ACHN (cell line): Measurements from ENCODE around the gene CAPRIN1.

Experiments used
- DNase-seq: peaks from one replicate; pipeline ENCODE4 v3.0.0-alpha.2; 2015
- in situ Hi-C: cut with HindIII; loops from 2 replicates; pipeline ENCODE4 v1.10.0; 2017; ENCODE audit warnings: low sequenced_read_pairs, low pct_ligation_motif_present, low pct_unique_long_range_greater_than_20kb

Gene CAPRIN1, protein sequence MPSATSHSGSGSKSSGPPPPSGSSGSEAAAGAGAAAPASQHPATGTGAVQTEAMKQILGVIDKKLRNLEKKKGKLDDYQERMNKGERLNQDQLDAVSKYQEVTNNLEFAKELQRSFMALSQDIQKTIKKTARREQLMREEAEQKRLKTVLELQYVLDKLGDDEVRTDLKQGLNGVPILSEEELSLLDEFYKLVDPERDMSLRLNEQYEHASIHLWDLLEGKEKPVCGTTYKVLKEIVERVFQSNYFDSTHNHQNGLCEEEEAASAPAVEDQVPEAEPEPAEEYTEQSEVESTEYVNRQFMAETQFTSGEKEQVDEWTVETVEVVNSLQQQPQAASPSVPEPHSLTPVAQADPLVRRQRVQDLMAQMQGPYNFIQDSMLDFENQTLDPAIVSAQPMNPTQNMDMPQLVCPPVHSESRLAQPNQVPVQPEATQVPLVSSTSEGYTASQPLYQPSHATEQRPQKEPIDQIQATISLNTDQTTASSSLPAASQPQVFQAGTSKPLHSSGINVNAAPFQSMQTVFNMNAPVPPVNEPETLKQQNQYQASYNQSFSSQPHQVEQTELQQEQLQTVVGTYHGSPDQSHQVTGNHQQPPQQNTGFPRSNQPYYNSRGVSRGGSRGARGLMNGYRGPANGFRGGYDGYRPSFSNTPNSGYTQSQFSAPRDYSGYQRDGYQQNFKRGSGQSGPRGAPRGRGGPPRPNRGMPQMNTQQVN

DNA sequence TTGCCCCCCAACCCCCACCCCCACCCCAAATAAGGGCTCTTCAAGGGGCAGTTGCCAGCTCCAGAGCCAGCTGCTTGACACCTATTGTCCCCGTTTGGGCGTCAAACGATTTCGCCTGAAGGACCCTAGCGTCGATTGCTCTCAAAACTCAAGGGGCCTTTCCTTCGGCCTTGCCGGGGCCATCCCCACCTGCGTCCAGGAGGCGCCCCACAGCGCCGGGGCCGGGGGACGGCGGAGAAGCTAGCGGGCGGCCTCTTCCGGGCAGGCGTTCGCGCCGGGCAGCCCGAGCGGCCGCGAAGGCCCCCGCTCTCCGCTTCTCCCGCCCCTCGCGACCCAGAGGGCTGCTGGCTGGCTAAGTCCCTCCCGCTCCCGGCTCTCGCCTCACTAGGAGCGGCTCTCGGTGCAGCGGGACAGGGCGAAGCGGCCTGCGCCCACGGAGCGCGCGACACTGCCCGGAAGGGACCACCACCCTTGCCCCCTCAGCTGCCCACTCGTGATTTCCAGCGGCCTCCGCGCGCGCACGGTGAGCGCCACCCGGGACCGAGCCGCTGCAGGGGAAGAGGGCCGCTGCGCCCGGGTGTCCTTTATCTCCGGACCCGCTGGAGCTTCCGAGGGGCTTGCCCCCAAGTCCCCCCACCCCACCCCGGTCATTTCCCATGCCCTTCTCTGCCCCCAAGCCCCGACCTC, at the start of gene CAPRIN1:
CAPRIN1 (plus strand) TSS at position 383 of the 687 bp plus-strand sequence. CDS start 690 bp downstream, outside the sequence.
- in situ Hi-C loops, result no loop called here

DNA sequence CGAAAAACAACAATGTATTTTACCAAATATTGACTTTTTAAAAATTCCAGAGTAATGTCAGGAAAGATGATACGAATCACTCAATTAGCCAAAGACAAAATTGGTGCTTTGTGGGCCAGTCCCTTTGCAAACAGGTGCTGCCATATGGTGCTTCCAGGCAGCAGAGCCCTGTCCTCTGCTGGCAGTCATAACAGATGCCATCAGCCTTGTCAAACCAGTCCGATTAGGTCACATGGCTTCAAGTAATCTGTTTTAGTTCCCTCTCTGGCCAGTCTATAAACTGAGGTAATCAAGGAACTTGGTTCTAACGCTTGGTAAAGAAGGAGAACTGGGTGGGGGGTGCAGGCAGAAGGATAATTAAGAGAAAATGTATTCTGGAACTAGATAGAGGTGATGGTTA, 49.1 kb upstream of the CAPRIN1 start:
- in situ Hi-C loops, result no loop called here
- DNase-seq, result no peak

More for the DNA sequence above, at the start of gene CAPRIN1:
- peak; percentile 86 for DNase-seq

DNA sequence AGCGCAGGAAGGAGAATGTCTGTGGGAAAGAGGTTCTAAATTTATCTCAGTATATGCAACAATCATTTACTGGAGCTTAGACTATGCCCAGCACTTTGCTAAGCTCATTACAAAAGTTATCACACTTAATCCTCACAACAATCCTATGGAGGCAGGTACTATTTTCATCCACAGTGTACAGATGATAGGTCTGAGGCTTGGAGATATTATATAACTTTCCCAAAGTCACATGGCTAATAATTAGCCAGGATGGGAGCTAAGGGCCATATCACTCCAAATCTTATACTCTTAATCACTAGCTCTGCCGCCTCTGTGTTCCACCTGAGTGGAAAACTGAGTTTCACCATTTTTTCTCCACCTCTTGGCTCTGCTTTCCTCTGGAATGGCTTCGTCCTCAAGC, 47.3 kb upstream of the CAPRIN1 start:
- no peak for DNase-seq
- in situ Hi-C loops, result no loop called here

DNA sequence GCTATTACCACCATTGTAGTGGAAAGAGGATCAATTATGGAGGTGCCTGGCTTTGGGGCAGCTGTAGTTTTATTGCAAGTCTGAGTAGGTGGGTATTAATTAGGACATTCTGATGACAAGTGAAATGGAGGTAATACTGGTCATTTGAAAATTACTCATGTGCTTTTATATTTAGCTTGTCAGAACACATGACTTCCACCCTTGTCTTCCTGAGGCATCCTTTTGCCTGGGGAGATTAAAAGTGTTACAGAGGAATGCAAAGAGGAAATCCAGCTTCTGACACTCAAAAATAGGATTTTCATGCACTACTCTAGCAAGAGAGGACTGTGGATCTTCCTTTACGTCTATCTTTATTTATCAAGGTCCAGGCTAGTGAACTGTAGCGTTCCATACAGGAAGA, 44.7 kb upstream of the CAPRIN1 start:
- no peak for DNase-seq
- in situ Hi-C loops, result no loop called here

DNA sequence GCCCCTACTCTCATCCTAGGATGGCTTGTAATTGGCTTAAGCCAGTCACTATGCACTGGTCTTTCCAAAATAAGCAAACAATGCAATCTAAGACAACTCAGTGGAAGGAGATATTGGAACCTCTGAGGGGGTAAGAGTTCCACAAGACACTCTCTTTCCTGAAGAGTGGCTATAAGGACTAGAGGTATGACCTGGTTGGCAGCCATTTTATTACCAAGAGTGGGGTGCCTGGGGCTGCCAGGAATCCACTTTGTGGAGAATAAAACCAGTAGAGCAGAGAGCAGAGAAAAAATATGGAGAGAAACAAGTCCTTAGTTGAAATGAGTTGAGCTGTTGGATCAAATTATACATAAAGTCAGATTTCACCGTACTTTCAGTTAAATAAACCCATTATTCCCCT, 38.8 kb upstream of the CAPRIN1 start:
- DNase-seq, result no peak
- in situ Hi-C loops, result no loop called here

DNA sequence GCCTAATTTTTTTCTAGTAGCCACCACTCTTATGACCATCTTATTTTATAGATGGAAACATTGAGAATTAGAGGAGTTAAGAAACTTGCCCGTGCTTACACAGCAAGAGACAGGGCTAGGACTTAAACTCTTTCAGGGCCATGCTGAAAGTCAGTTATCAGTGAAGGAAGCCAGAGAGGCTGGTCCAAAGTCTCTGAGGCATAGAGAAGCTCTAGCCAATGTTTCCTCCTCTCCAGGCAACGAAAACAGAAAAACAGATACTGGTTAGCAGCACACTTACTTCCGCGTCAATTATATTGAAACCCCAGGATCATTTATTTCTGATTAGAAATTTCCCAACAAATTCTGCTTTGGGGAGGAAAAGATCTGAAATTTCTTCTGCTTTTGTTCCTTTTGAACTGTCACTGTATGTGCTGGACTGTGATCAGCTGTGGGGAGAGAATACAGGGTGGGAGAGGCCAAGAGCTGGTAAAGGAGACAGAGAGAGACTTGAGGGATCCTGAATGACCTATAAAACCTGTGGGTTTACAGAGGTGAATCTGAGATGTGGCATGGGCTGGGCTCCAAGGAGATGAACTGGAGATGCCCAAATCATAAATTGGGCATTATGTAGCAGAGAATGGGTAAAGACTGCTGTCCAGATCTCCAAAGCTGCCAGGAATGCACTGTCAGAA, 37.5 kb upstream of the CAPRIN1 start:
- in situ Hi-C loops, result no loop called here
- no peak for DNase-seq

DNA sequence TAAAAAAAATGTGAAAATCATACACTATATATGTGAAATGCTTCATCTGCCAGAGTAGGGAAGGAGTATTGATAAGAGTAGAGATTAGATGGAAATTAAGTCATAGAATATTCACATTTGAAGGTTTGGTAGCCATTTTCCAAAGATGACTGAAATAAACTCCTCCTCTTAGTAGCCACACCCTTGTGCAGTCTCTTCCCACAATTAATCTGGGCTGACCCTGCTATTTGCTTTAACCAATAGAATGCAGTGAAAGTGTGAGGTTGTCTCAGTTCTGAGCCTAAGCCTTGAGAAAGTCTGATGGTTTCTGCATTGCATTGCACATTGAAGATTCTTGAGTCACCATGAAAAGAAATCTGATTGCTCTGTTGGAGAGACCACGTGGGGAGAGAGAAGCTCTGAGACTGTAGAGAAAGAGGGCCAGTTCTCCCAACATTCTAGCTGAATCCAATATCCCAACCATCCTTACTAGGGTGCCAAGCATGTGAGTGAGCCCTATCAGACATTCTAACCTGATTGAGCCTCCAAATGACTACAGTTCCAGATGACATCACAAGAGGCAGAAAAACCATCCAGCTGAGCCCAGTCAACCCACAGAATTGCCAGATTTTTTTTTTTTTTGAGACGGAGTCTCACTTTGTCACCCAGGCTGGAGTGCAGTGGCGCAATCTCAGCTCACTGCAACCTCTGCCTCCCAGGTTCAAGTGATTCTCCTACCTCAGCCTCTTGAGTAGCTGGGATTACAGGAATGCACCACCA, 29.4 kb upstream of the CAPRIN1 start:
- DNase-seq, result no peak
- in situ Hi-C loops, result no loop called here

DNA sequence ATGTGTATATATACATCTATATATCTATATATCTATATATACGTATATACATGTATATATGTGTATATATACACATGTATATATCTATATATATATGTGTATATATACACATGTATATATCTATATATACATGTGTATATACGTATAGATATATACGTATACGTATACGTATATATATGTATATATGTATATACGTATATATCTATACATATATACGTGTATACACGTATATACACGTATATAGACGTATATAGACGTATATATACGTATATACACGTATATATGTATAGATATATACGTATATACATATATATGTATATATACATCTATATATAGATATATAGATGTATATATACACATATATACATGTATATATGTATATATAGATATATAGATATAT, 25.1 kb upstream of the CAPRIN1 start:
- no peak for DNase-seq
- in situ Hi-C loops, result no loop called here

DNA sequence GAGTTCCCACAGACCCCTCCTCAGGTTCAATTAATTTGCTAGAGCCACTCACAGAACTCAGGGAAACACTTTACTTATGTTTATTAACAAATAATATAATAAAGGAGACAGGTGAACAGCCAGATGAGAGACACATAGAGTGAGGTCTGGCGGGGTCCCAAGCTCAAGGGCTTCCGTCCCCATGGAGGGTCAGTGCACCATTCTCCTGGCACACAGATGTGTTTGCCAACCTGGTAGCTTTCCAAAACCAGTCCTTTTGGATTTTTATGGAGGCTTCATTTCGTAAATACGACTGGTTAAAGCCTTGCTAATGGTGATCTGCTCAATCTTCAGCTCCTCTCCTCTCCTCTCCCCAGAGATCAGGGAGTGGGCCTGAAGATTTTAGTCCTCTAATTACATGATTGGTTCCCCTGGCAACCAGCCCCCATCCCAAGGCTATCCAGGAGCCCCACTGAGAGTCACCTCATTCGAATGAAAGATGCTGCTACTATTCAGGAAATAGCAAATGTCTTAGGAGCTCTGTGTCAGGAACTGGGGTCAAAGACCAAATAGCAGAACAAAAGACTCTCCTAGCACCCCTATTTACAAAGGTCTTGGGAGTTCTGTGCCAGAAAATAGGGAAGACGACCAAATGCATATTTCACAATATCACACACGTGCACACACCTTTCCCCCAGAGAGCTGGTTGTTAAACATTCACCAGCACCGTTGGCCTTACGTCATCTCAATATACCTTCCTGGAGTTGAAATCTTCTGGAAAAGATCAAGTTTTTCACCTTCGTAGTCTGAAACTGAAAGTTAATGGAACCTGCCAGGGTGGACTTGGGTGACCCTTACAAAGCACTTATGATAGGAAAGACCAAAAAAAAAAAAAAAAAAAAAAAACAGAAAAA, 23.8 kb upstream of the CAPRIN1 start:
- no peak for DNase-seq

DNA sequence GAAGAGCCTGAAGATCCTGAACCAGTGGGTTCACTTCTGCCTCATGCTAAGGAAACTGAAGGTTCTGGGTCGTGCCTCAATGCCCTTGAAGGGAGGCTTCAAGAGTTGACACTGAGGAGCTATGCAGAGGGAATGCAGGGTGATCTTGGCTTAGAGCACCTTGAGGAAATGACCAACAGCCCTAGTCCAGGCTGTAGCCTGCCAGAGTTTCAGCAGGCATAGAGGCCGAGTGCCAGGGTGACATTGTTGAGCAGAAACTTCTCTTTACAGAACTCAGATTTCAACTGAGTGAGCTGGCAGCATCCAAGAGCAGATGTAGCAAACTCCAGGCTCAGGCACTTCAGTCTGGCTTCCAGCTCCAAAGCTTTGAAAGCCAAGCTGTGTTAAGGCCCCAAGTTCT, 23.1 kb upstream of the CAPRIN1 start:
- DNase-seq, result no peak
- in situ Hi-C loops, result no loop called here

More for the DNA sequence above, 23.8 kb upstream of the CAPRIN1 start:
- in situ Hi-C loops, result no loop called here

DNA sequence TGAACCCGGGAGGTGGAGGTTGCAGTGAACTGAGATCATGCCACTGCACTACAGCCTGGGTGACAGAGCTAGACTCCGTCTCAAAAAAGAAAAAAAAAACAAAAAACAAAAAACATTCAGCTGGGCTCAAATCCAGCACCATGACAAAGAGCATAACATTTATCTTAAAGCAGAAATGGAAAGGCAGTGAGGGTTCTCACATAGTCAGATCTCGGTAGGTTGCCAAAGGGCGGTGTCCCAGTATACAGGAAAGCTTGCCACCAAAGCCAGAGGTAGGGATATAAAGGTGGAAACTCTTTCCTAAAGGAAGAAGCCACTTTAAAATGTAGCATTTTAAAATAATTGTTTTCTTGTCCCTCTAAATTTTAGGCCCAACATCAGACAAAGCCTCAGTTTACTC, 22.4 kb upstream of the CAPRIN1 start:
- no peak for DNase-seq
- in situ Hi-C loops, result no loop called here

DNA sequence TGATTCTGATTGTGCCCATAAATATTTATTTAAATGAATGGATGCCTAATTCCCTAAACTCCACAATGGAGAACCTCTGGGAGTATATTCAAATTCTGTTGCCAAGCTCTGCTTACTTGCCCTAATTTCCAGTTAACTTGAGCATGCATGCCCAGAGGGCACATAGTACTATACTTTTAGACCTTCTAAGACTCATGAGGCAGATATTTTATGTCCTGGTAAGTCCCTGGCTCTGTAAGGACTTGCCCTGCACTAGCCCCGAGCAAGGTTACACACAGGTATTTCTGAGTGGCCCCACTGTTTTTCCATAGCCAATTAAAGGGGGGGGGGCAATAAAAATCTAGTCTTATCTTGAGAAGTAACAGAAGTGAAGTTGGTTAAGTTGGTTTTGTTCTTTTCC, 21.1 kb upstream of the CAPRIN1 start:
- no peak for DNase-seq
- in situ Hi-C loops, result no loop called here

DNA sequence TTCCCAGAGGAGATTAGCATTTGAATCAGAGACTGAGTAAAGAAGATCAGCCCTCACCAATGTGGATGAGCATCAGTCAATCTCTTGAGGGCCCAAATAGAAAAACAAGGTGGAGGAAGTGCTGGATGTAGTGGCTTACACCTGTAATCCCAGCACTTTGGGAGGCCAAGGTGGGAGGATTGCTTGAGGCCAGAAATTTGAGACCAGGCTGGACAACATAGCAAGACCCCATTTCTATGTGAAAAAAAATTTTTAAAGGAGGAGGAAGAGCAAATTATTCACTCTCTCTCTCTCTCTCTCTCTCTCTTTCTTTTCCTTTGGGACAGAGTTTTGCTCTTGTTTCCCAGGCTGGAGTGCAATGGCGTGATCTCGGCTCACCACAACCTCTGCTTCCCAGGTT, 18.1 kb upstream of the CAPRIN1 start:
- DNase-seq, result no peak
- in situ Hi-C loops, result no loop called here

DNA sequence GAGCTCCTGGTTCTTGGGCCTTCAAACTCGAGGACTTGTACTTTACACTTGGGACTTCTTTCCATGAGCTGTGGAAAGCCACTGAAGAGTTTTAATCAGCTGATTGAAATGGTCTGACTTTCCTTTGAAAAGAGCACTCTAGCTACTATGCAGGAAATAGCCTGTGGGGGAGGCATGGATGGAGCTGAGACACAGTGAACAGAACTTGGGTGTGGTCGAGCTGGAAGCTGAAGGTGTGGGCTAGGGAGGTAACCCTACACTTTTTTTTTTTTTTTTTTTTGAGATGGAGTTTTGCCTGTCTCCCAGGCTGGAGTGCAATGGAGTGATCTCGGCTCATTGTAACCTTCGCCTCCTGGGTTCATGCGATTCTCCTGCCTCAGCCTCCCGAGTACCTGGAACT, 17.5 kb upstream of the CAPRIN1 start:
- in situ Hi-C loops, result no loop called here
- DNase-seq, result no peak

DNA sequence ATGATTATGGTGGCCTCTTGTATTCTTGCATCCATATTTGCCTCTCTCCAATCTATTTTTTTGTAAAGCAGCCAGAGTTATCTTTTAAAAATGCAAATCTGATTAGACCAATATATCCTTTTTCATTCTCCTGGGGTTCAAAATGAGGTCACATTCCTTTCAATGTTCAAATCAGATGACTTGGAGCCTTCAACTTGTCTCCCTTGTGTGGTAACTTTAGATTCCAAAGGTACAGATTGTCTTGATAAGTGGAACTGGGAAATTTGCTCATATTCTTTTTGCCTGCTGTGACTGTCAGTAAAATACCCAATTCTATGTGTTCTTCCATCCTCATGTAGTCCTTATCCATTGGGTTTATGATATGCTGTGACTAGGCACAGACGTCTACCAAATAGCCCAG, 15.1 kb upstream of the CAPRIN1 start:
- in situ Hi-C loops, result no loop called here
- no peak for DNase-seq

DNA sequence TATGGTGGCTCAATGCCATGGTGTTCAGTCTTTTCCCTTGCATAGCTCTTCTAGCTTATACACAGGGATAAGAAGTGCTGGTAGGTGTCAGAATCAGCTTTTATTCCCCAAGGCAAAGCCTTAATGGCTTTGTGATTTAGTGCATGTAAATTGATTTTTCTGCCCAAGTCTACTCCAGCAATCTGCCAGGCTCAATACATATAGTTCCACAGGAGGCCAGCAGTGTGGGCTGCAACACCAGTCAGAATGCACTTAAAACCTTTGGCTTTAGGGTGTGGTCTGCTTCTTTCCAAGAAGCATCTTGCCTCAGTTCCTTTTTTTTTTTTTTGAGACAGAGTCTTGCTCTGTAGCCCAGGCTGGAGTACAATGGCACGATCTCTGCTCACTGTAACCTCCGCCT, 14.5 kb upstream of the CAPRIN1 start:
- in situ Hi-C loops, result no loop called here
- DNase-seq, result no peak

DNA sequence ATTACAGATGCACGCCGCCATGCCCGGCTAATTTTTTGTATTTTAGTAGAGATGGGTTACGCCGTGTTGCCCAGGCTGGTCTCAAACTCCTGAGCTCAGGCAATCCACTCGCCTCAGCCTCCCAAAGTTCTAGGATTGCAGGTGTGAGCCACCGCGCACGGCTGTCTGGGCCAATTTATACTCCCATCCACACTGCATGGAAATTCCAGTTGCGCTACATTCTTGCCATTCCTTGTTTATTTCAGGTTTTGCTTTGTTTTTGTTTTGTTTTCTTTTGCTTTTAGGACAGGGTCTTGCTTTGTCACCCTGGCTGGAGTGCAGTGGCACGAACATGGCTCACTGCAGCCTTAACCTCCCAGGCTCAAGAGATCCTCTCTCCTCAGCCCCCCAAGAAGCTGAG, 11.0 kb upstream of the CAPRIN1 start:
- in situ Hi-C loops, result no loop called here
- no peak for DNase-seq
